Prostate gland (tissue), 2 donors: ENCODE results near the gene CTNS. TPM values are rescaled to one million over a fixed set of nuclear protein-coding genes. Genes with fewer than 3 reads are reported as not detected.

Source experiments
- DNase-seq: peaks from one replicate; pipeline ENCODE4 v3.0.0-alpha.2; 2019; ENCODE audit warnings: low spot score
- H3K27ac ChIP-seq, 2 donors: fragments of 200-600 bp; sonication (generic); 2 replicates each; pipeline ENCODE4 v1.5.1; 2017 to 2019
- H3K27me3 ChIP-seq: fragments of 200-600 bp; sonication (generic); replicated peaks from 2 replicates; pipeline ENCODE4 v1.5.1; 2019; ENCODE audit not compliant: insufficient read depth
- H3K36me3 ChIP-seq, 2 donors: fragments of 200-600 bp; sonication (generic); 1 replicate in 1 of 2; 2 replicates in 1 of 2; pipeline versions ENCODE4 v1.5.1 to v1.8.1; 2017 to 2019
- H3K4me1 ChIP-seq: fragments of 200-600 bp; sonication (generic); replicated peaks from 2 replicates; pipeline ENCODE4 v1.5.1; 2019
- H3K4me3 ChIP-seq, 2 donors: fragments of 200-600 bp; sonication (generic); 2 replicates each; pipeline ENCODE4 v1.5.1; 2017 to 2019
- H3K9me3 ChIP-seq: fragments of 200-600 bp; sonication (generic); 2 replicates; pipeline ENCODE4 v1.5.1; 2017
- CTCF ChIP-seq, 4 experiments: fragments of 200-600 bp in 2 of 4; fragments of 450-650 bp in 2 of 4; sonication (generic) in 2 of 4; IDR thresholded peaks; 1 replicate in 3 of 4; 2 replicates in 1 of 4; pipeline ENCODE4 v1.5.1; 2016 to 2019; ENCODE audit warnings: antibody characterized with exemption in 4 of 4, mild to moderate bottlenecking in 2 of 4, moderate library complexity in 2 of 4
- POLR2A ChIP-seq: fragments of 450-650 bp; IDR thresholded peaks from one replicate; pipeline ENCODE4 v1.6.1; 2016; ENCODE audit warnings: antibody characterized with exemption, mild to moderate bottlenecking
- POLR2AphosphoS5 ChIP-seq: sonication (generic); formaldehyde crosslinking; IDR thresholded peaks from one replicate; pipeline ENCODE4 v1.6.1; 2017; ENCODE audit warnings: antibody characterized with exemption
- WGBS: methylation state at CpG from one replicate; pipeline ENCODE4 v1.1.5; 2018; 5-methylcytosine and 5-hydroxymethylcytosine counted together
- intact Hi-C: fragments of 100-400 bp; cut with DNase I; formaldehyde crosslinking; loops from one replicate; pipeline ENCODE4 v1.14.2; 2022
- total RNA-seq, 2 donors: library from RNA; depleted of rRNA; stranded (reverse); fragments of >200 nt; gene quantifications; one replicate each; pipeline ENCODE4 v1.1.0, GENCODE V29; 2016

CTNS gene
- total RNA-seq, 2 donors from 2014 or later = 26.9 to 51.2 TPM

- DNase-seq = no peak
- no peaks in the 10 kb centered on the region for H3K4me1 ChIP-seq
- H3K9me3 ChIP-seq = no peaks in the 10 kb centered on the region
- 89% methylated on average over 14 of the region's 16 CpGs for WGBS
- TF ChIP-seq POLR2AphosphoS5 (no peak), CTCF (IDR thresholded peaks at IDR 0.05) (no peak), POLR2A (no peak)
- no peaks in the 10 kb centered on the region for H3K36me3 ChIP-seq
- H3K27ac ChIP-seq = no peak overlapping the region
- H3K27me3 ChIP-seq = no peaks in the 10 kb centered on the region
- H3K4me3 ChIP-seq = no peak overlapping the region
- intact Hi-C loops = no loop called here
Observed at GRCh38 chr17:3656353-3656752, 19.8 kb downstream of the CTNS start.

- intact Hi-C loops = no loop called here
- H3K36me3 ChIP-seq = no peaks in the 10 kb centered on the region
- no peak overlapping the region for H3K27ac ChIP-seq
Observed at GRCh38 chr17:3656755-3657587, 20.4 kb downstream of the CTNS start.

GRCh38 chr17:3657588-3657869, 21.0 kb downstream of the CTNS start:
- TF ChIP-seq CTCF (IDR thresholded peaks at IDR 0.05) (no peak), POLR2A (no peak), POLR2AphosphoS5 (no peak)
- intact Hi-C loops = no loop called here
- no peaks in the 10 kb centered on the region for H3K27me3 ChIP-seq
- no peak overlapping the region for H3K27ac ChIP-seq
- no peak for DNase-seq
- no peaks in the 10 kb centered on the region for H3K9me3 ChIP-seq
- H3K36me3 ChIP-seq = no peaks in the 10 kb centered on the region
- H3K4me3 ChIP-seq = no peak overlapping the region
- H3K4me1 ChIP-seq = no peaks in the 10 kb centered on the region
- 70% methylated on average over 7 of the region's 7 CpGs for WGBS

More at GRCh38 chr17:3656755-3657587, 20.4 kb downstream of the CTNS start:
- Histone ChIP-seq H3K27me3 (no peaks in the 10 kb centered on the region), H3K4me3 (no peak overlapping the region), H3K4me1 (no peaks in the 10 kb centered on the region), H3K9me3 (no peaks in the 10 kb centered on the region)
- DNase-seq = no peak
- 81% methylated on average over 16 of the region's 16 CpGs for WGBS
- TF ChIP-seq POLR2AphosphoS5 (no peak), POLR2A (no peak), CTCF (IDR thresholded peaks at IDR 0.05) (no peak)

- no peak for DNase-seq
- Histone ChIP-seq H3K4me1 (no peaks in the 10 kb centered on the region), H3K36me3 (peaks cover 0 to 2% of the 10 kb centered on the region in 2 donors), H3K4me3 (no peak overlapping the region), H3K9me3 (no peaks in the 10 kb centered on the region), H3K27me3 (no peaks in the 10 kb centered on the region), H3K27ac (peak overlapping the region in 1 of 2 donors; percentile 79)
- WGBS = 78% methylated on average over 40 of the region's 42 CpGs
- intact Hi-C loops = no loop called here
- TF ChIP-seq CTCF (IDR thresholded peaks at IDR 0.05) (no peak), POLR2A (no peak), POLR2AphosphoS5 (no peak)
Observed at GRCh38 chr17:3657874-3658783, 21.6 kb downstream of the CTNS start.
